Heart left ventricle (tissue), 16 donors: ENCODE data around the gene HLCS. TPM values are rescaled to one million over a fixed set of nuclear protein-coding genes. Genes with fewer than 3 reads are reported as not detected.
A peak's percentile ranks its signal among the peaks of the same experiment; 100 is the strongest.
"Not testable (repeated sequence)": the region's sequence is repeated elsewhere in the genome, so short reads cannot be mapped to it uniquely, and the experiment has no call there.

ENCODE experiments used
- ATAC-seq, 4 donors: fragments of 200-7000 bp; cut with Tn5 transposase; one replicate each; pipeline ENCODE4 v1.9.1; 2020 to 2022; ENCODE audit warnings: moderate library complexity in 4 of 4, mild to moderate bottlenecking in 3 of 4, moderate number of reproducible peaks in 1 of 4
- DNase-seq, 5 donors: peaks; one replicate each; pipeline ENCODE4 v3.0.0-alpha.2; 2020
- H3K27ac ChIP-seq, 12 donors: fragments of 200-600 bp; sonication (generic) in 4 of 12; one replicate each; pipeline versions ENCODE4 v1.5.0 to v1.8.0; 2016 to 2022; ENCODE audit warnings: mild to moderate bottlenecking in 2 of 12
- H3K27me3 ChIP-seq, 9 donors: fragments of 200-600 bp; sonication (generic) in 2 of 9; one replicate each; pipeline versions ENCODE4 v1.5.1 to v1.8.0; 2016 to 2022; ENCODE audit warnings: mild to moderate bottlenecking in 3 of 9
- H3K36me3 ChIP-seq, 9 donors: fragments of 200-600 bp; sonication (generic) in 2 of 9; one replicate each; pipeline versions ENCODE4 v1.5.0 to v1.8.0; 2018 to 2022; ENCODE audit warnings: mild to moderate bottlenecking in 2 of 9
- H3K4me1 ChIP-seq, 12 donors: fragments of 200-600 bp; sonication (generic) in 4 of 12; one replicate each; pipeline versions ENCODE4 v1.5.0 to v1.8.0; 2016 to 2022; ENCODE audit warnings: mild to moderate bottlenecking in 3 of 12
- H3K4me3 ChIP-seq, 12 donors: fragments of 200-600 bp; sonication (generic) in 4 of 12; one replicate each; pipeline versions ENCODE4 v1.5.0 to v1.8.0; 2017 to 2022; ENCODE audit warnings: mild to moderate bottlenecking in 9 of 12, moderate library complexity in 4 of 12
- H3K9me3 ChIP-seq, 12 donors: fragments of 200-600 bp; sonication (generic) in 4 of 12; one replicate each; pipeline versions ENCODE4 v1.5.0 to v1.8.0; 2016 to 2022; ENCODE audit warnings: mild to moderate bottlenecking in 1 of 12
- CTCF ChIP-seq, 12 donors: fragments of 200-600 bp; sonication (generic) in 4 of 12; IDR thresholded peaks; one replicate each; pipeline versions ENCODE4 v1.5.0 to v1.8.0; 2018 to 2022; ENCODE audit warnings: antibody characterized with exemption in 12 of 12, mild to moderate bottlenecking in 5 of 12
- POLR2A ChIP-seq, 2 donors: fragments of 450-650 bp; IDR thresholded peaks; one replicate each; pipeline ENCODE4 v1.6.1; 2017; ENCODE audit warnings: antibody characterized with exemption in 2 of 2, mild to moderate bottlenecking in 2 of 2, moderate library complexity in 2 of 2
- WGBS, 4 donors: extraction: QIAGEN DNeasy Blood & Tissue Kit in 2 of 4; methylation state at CpG; one replicate each; pipeline versions ENCODE4 v1.1.5 to v1.1.7; 2013 to 2018; 5-methylcytosine and 5-hydroxymethylcytosine counted together
- intact Hi-C, 10 donors: fragments of 100-400 bp; cut with DNase I; formaldehyde crosslinking; loops; one replicate each; pipeline versions ENCODE4 v1.11.1 to v1.14.2; 2022
- polyA plus RNA-seq, 2 donors: library from polyadenylated mRNA; stranded (reverse); fragments of 200-250 nt; gene quantifications; one replicate each; pipeline ENCODE4 v1.2.3, GENCODE V29; 2013
- total RNA-seq, 9 donors: library from RNA; depleted of rRNA in 2 of 9; stranded (reverse); fragments of >200 nt in 2 of 9; fragmentation: NEBNext Ultra II Directional in 3 of 9; extraction: Animal tissue kit (Norgen Biotek cat#: 25700) in 3 of 9; gene quantifications; one replicate each; pipeline versions ENCODE4 v1.1.0 to v1.2.4, GENCODE V29; 2016 to 2023
- donor health status: ischemic (EF 13 %, LVEDD 7.1; RV severe dilation, severe dysfunction).
- donor health status: healthy with polysubstance abuse.
- donor health status: DM: no; HTN: yes; CAD: no.
- donor health status: DM: no; HTN: no; CAD: no.
- donor health status: ischemic (EF 25% LVEDD 6.9; RV normal size, moderate dysfunction).
- donor health status: ischemic (EF 25% LVEDD 5.7; RV mildly dilated, moderate dysfunction).
- donor health status: healthy.
- donor health status: DM: yes; HTN: yes; CAD: no.
- donor health status: ischemic (EF 35%, LVEDD 5.7; RV mildly dilated, moderate dysfunction).
- donor health status: nonischemic (EF 11% LVEDD 7.7; RV severe dilation, severe dysfunction).
- donor health status: DM: yes; HTN: yes; CAD: no.
- donor health status: PGD.
- donor health status: ischemic (EF 29% LVEDD 5.4; RV normal size, mild dysfunction).
- donor health status: nonischemic (EF 23%, LVEDD 6.1; RV moderate dilation, normal function).

Gene HLCS
- total and polyA plus RNA-seq, 11 donors: 1.8 to 15.2 (median 6.2) TPM

- peaks cover 0 to 10% (median 0%) of the 10 kb centered on the region in 12 donors for H3K4me1 ChIP-seq
- peaks cover 0 to 16% (median 3%) of the 10 kb centered on the region in 9 donors for H3K27me3 ChIP-seq
- H3K36me3 ChIP-seq: no peaks in the 10 kb centered on the region
- no peaks in the 10 kb centered on the region for H3K9me3 ChIP-seq
- TF ChIP-seq POLR2A (IDR thresholded peaks at IDR 0.05) (peak in 1 of 2 donors; percentile 65), CTCF (IDR thresholded peaks at IDR 0.05) (peak; percentile 65 to 99 (median 94))
- H3K27ac ChIP-seq: peak overlapping the region; percentile 69 to 98 (median 94)
- peak; percentile 96 to 98 (median 96) for DNase-seq
- intact Hi-C loops: loop anchor here in 6 of 10 donors (1.0 to 10.0 kb wide), 7 partner anchors 23 to 87 kb away; partner anchors contain the start of genes PIGP (in 4 of the 6) and TTC3 (in 4 of the 6)
- WGBS, 4 donors: 1 to 5% (median 2%) methylated on average over 20 to 97 of the region's 97 CpGs
- H3K4me3 ChIP-seq: peak overlapping the region; percentile 39 to 77 (median 69)
- peak; percentile 96 to 99 (median 97) for ATAC-seq
Observed at GRCh38 chr21:36989699-36990507, 23.4 kb upstream of the HLCS start.

GRCh38 chr21:36989199-36989698, 22.8 kb upstream of the HLCS start:
- peak overlapping the region; percentile 39 to 77 (median 69) for H3K4me3 ChIP-seq
- not testable (repeated sequence) for H3K36me3 ChIP-seq, H3K27me3 ChIP-seq, DNase-seq, ATAC-seq, H3K9me3 ChIP-seq, H3K4me1 ChIP-seq
- WGBS, 4 donors: 39 to 48% (median 44%) methylated on average over 22 of the region's 22 CpGs
- H3K27ac ChIP-seq: peak overlapping the region; percentile 69 to 98 (median 94)
- intact Hi-C loops: loop anchor here in 2 of 10 donors (1.0 to 5.0 kb wide), 3 partner anchors 22 to 83 kb away; partner anchors contain the start of genes PIGP (in 1 of the 2) and TTC3 (in 1 of the 2)

DNA sequence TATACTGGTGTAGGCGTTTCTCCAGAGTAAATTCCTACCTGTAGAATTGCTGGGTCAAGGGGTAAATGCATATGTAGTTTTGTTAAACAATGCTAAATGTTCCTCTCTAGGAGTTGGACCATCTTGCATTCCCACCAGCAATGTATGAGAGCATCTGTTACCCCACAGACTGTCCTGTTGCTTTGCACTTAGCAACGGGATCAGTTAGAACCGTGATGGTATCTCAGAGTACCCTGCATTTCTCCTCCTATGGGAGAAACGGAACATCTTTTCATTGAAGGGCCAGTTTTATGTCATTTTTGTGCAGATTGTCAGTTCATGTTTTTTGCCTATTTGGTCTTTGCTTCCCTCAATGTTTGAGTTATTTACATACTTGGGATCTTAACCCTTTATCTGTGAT, 22.1 kb upstream of the HLCS start:
- ATAC-seq: no peak
- H3K4me3 ChIP-seq: no peak overlapping the region
- peaks cover 0 to 10% (median 0%) of the 10 kb centered on the region in 12 donors for H3K4me1 ChIP-seq
- TF ChIP-seq CTCF (IDR thresholded peaks at IDR 0.05) (no peak), POLR2A (IDR thresholded peaks at IDR 0.05) (no peak)
- peaks cover 0 to 5% (median 0%) of the 10 kb centered on the region in 9 donors for H3K27me3 ChIP-seq
- no peak for DNase-seq
- 82 to 88% (median 86%) methylated on average over 4 of the region's 4 CpGs for WGBS, 4 donors
- H3K36me3 ChIP-seq: no peaks in the 10 kb centered on the region
- H3K9me3 ChIP-seq: no peaks in the 10 kb centered on the region
- intact Hi-C loops: loop anchor here in 2 of 10 donors (5.0 kb wide), 2 partner anchors 51 to 84 kb away; partner anchors contain the start of genes PIGP (in 1 of the 2) and TTC3 (in 1 of the 2)
- no peak overlapping the region for H3K27ac ChIP-seq

DNA sequence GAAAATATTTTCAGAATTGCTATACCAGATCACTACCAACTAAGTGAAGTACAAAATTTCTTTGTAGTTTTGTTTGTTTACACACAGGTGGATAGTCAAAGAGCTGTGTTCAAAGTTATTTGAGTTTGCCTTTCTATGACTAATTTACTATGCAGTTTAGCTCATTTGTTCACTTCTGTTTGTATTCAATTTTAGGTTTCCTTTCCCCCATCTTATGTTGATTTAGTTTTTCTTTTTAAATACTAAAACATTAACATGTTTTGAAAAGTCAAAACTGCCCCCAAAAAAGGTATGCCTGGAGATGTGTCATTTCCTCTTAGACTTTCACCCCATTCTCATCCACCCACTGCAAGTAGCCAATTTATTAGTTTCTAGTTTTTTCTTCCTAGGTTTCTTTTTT, 21.4 kb upstream of the HLCS start:
- no peak overlapping the region for H3K4me3 ChIP-seq
- intact Hi-C loops: loop anchor here in 2 of 10 donors (5.0 kb wide), 2 partner anchors 51 to 84 kb away; partner anchors contain the start of genes PIGP (in 1 of the 2) and TTC3 (in 1 of the 2)
- H3K27me3 ChIP-seq: peaks cover 0 to 4% (median 0%) of the 10 kb centered on the region in 9 donors
- no peaks in the 10 kb centered on the region for H3K36me3 ChIP-seq
- ATAC-seq (no peak), DNase-seq (no peak)
- no peak overlapping the region for H3K27ac ChIP-seq
- TF ChIP-seq POLR2A (IDR thresholded peaks at IDR 0.05): no peak
- no peak for TF ChIP-seq CTCF (IDR thresholded peaks at IDR 0.05)
- H3K9me3 ChIP-seq: no peaks in the 10 kb centered on the region
- H3K4me1 ChIP-seq: peaks cover 0 to 10% (median 0%) of the 10 kb centered on the region in 12 donors
